ENCODE data around the gene IL36G.

DNA sequence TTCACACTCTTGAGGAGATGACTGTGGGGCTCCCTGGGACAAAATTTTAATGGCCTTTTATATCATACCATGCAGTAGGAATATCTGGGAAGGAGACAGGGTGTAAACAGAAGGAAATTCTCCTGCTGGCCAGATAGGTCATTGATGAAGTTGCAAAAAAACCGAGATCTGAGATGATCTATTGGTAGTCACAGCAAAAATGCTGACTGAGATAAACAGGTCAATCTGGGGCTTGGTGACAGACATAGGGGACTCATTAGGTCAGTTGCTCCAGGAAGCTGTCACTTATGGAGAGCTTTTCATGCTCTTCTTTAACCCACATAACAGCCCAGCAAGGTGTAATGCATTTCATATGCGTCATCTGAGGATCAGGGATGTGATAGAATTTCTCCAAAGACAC is 24.9 kb downstream of the IL36G start:
- TF ChIP-seq RBFOX2 (IDR thresholded peaks at IDR 0.05; ENCODE audit: low read depth, low read length) (no peak), SMAD3 (CRISPR knock-in tag; IDR thresholded peaks at IDR 0.05) (no peak), RAD21 (CRISPR knock-in tag; IDR thresholded peaks at IDR 0.05) (no peak), POLR2A (IDR thresholded peaks at IDR 0.05; ENCODE audit: insufficient read depth in 1 of 2, low read depth in 2 of 2, low read length in 2 of 2) (no peak), TBP (CRISPR knock-in tag; IDR thresholded peaks at IDR 0.05) (no peak), ESRRA (CRISPR knock-in tag; IDR thresholded peaks at IDR 0.05; ENCODE audit: low read depth) (no peak), ZFAT (CRISPR knock-in tag; conservative IDR thresholded peaks at IDR 0.05) (no peak), ZNF792 (CRISPR knock-in tag; IDR thresholded peaks at IDR 0.05) (no peak), SRSF1 (optimal IDR thresholded peaks at IDR 0.05; ENCODE audit: low read depth, low read length) (no peak), SIN3A (IDR thresholded peaks at IDR 0.05; ENCODE audit: borderline replicate concordance, low read depth, low read length) (no peak)
- TF ChIP-seq, protein P1, sequence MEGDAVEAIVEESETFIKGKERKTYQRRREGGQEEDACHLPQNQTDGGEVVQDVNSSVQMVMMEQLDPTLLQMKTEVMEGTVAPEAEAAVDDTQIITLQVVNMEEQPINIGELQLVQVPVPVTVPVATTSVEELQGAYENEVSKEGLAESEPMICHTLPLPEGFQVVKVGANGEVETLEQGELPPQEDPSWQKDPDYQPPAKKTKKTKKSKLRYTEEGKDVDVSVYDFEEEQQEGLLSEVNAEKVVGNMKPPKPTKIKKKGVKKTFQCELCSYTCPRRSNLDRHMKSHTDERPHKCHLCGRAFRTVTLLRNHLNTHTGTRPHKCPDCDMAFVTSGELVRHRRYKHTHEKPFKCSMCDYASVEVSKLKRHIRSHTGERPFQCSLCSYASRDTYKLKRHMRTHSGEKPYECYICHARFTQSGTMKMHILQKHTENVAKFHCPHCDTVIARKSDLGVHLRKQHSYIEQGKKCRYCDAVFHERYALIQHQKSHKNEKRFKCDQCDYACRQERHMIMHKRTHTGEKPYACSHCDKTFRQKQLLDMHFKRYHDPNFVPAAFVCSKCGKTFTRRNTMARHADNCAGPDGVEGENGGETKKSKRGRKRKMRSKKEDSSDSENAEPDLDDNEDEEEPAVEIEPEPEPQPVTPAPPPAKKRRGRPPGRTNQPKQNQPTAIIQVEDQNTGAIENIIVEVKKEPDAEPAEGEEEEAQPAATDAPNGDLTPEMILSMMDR (CRISPR knock-in tag; IDR thresholded peaks at IDR 0.05) = no peak
- TF ChIP-seq, protein P2, sequence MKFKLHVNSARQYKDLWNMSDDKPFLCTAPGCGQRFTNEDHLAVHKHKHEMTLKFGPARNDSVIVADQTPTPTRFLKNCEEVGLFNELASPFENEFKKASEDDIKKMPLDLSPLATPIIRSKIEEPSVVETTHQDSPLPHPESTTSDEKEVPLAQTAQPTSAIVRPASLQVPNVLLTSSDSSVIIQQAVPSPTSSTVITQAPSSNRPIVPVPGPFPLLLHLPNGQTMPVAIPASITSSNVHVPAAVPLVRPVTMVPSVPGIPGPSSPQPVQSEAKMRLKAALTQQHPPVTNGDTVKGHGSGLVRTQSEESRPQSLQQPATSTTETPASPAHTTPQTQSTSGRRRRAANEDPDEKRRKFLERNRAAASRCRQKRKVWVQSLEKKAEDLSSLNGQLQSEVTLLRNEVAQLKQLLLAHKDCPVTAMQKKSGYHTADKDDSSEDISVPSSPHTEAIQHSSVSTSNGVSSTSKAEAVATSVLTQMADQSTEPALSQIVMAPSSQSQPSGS (CRISPR knock-in tag; IDR thresholded peaks at IDR 0.05) = no peak
- TF ChIP-seq, protein P3, sequence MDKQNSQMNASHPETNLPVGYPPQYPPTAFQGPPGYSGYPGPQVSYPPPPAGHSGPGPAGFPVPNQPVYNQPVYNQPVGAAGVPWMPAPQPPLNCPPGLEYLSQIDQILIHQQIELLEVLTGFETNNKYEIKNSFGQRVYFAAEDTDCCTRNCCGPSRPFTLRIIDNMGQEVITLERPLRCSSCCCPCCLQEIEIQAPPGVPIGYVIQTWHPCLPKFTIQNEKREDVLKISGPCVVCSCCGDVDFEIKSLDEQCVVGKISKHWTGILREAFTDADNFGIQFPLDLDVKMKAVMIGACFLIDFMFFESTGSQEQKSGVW (CRISPR knock-in tag; IDR thresholded peaks at IDR 0.05; ENCODE audit: borderline replicate concordance) = no peak
- TF ChIP-seq, protein P4, sequence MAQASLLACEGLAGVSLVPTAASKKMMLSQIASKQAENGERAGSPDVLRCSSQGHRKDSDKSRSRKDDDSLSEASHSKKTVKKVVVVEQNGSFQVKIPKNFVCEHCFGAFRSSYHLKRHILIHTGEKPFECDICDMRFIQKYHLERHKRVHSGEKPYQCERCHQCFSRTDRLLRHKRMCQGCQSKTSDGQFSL (CRISPR knock-in tag; IDR thresholded peaks at IDR 0.05) = no peak

All from HepG2 (cell line).